Testis (tissue), 2 donors: ENCODE results near the gene NID1.

Source experiments
- POLR2A ChIP-seq: fragments of 450-650 bp; IDR thresholded peaks from one replicate; pipeline ENCODE4 v1.6.1; 2017; ENCODE audit warnings: antibody characterized with exemption, mild to moderate bottlenecking, moderate library complexity
- TF ChIP-seq, protein P1 (sequence below), 3 experiments: fragments of 450-650 bp in 2 of 3; fragments of 200-600 bp in 1 of 3; sonication (generic) in 1 of 3; IDR thresholded peaks; one replicate each; pipeline ENCODE4 v1.5.1; 2016 to 2019; ENCODE audit warnings: antibody characterized with exemption in 3 of 3, mild to moderate bottlenecking in 2 of 3, moderate library complexity in 1 of 3

DNA sequence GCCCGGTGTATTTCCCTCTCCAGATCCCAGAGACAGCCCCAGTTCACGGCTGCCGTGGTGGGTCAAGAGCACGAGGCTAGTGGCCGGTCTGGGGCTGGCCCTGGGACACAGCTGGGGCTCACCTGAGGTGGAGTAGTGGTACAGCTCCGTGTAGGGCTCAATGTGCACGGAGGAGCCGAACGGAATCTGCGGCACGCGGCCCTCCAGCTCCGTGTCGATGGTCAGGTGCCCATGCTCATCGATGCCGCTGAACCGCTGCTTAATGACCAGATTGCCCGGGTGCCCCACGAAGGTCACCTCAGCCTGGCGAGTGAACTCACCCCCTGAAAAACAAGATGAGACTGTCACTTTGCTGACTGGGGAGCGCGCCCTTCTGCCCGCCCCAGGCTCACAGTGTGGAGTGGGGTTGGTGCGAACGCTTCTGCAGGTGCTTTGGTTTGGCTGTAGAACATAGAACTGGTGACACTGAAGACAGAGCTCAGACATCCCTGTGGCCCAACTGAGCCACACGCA is 35.4 kb downstream of the NID1 start:
- TF ChIP-seq, protein P1, sequence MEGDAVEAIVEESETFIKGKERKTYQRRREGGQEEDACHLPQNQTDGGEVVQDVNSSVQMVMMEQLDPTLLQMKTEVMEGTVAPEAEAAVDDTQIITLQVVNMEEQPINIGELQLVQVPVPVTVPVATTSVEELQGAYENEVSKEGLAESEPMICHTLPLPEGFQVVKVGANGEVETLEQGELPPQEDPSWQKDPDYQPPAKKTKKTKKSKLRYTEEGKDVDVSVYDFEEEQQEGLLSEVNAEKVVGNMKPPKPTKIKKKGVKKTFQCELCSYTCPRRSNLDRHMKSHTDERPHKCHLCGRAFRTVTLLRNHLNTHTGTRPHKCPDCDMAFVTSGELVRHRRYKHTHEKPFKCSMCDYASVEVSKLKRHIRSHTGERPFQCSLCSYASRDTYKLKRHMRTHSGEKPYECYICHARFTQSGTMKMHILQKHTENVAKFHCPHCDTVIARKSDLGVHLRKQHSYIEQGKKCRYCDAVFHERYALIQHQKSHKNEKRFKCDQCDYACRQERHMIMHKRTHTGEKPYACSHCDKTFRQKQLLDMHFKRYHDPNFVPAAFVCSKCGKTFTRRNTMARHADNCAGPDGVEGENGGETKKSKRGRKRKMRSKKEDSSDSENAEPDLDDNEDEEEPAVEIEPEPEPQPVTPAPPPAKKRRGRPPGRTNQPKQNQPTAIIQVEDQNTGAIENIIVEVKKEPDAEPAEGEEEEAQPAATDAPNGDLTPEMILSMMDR (IDR thresholded peaks at IDR 0.05), result no peak
- no peak for TF ChIP-seq POLR2A
